Peyer's patch (tissue), 4 donors: ENCODE measurements around the gene CYBA.

Experiments used
- CTCF ChIP-seq, 6 experiments: fragments of 450-650 bp in 4 of 6; fragments of 200-600 bp in 2 of 6; sonication (generic) in 1 of 6; IDR thresholded peaks; one replicate each; pipeline ENCODE4 v1.5.1; 2017 to 2019; ENCODE audit warnings: antibody characterized with exemption in 6 of 6, mild to moderate bottlenecking in 3 of 6, moderate library complexity in 1 of 6
- POLR2A ChIP-seq, 2 donors: fragments of 450-650 bp; IDR thresholded peaks; one replicate each; pipeline ENCODE4 v1.5.1; 2017; ENCODE audit warnings: antibody characterized with exemption in 2 of 2, mild to moderate bottlenecking in 2 of 2, moderate library complexity in 2 of 2

GRCh38 chr16:88613911-88614817, 36.7 kb downstream of the CYBA start:
- TF ChIP-seq CTCF (IDR thresholded peaks at IDR 0.05) (no peak), POLR2A (IDR thresholded peaks at IDR 0.05) (no peak)
